Measurements from ENCODE around the gene ZNF3.

ZNF3 gene

DNA sequence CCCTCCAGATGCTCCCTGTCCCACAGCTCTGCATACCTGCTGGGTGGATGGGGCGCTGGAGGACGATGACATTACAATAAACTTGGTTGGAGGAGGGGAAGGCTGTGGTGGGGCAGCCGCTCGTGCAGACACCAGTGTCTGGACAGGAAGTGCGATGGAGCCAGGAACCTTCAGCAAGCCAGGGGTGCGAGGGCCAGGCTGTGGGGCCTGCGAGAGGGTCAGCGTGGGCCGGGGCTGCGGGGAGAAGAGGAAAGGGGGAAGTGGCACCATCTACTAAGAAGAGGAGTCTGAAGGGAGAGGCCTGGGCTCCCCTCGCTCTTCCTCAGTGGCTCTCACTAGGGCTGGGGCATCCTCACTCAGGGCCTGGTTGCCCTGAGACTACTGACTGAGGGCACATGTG lies 26.4 kb upstream of the ZNF3 start:
- DNase-seq = no peak

DNA sequence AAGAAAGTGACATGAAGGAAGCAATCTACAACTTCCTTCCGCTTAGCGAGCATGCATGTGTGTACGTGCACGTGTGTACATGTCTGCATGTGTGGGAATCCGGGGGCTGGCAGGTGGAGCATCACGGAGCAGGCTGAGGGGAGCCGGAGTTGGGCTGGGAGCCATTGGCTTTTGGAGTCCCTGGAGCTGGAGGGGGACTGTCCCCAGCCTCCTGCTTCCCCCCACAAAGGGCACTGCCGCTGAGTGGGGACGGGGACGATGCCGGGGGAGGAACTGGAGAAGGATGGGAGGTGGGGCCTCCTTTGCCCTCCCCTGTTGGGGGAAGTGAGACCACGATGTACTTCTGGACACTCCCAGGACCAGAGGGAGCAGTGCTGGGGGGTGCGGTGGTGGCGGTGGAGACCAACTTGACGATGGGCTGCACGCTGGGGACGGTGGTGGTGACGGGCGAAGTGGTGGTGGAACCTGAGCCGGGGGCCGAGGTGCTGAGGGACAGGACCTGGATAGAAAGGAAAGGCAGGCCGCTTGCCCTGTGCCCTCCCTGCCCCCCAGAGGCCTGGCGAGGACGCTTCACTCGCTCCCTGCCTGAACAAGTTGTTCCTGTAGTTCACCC lies 25.7 kb upstream of the ZNF3 start:
- DNase-seq = no peak

DNA sequence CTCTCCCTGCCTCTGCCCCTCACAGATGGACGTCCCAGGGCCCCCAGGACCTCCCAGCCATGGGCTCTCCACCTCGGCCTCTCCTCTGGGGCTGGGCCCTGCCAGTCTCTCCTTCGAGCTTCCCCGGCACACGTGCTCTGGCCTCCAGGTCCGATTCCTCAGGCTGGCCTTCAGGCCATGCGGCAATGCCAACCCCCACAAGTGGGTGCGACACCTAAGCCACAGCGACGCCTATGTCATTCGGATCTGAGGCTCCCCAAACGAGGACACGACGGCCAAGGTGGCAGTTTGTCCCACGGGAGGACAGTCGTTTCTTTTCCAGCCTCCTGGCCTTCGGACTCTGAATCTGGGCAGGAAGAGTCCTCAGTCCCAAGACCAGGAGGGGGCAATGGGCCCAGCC lies 25.1 kb upstream of the ZNF3 start:
- DNase-seq = no peak

DNA sequence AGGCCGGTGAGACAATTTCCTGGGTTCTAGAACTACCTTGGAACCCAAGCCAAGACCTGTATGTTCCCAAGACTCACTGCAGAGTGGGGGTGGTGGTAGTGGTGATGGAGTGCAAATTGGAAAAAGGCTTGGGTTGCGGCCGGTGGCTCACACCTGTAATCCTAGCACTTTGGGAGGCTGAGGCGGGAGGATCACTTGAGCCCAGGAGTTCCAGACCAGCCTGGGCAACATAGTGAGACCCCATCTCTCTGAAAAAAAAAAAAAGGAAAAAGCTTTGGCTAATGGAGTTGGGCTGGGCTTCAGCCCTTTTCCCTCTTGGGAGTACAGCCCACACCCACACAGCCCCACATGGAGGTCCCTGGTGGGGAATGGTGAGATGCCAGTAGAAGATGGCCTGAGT lies 24.0 kb upstream of the ZNF3 start:
- no peak for DNase-seq

DNA sequence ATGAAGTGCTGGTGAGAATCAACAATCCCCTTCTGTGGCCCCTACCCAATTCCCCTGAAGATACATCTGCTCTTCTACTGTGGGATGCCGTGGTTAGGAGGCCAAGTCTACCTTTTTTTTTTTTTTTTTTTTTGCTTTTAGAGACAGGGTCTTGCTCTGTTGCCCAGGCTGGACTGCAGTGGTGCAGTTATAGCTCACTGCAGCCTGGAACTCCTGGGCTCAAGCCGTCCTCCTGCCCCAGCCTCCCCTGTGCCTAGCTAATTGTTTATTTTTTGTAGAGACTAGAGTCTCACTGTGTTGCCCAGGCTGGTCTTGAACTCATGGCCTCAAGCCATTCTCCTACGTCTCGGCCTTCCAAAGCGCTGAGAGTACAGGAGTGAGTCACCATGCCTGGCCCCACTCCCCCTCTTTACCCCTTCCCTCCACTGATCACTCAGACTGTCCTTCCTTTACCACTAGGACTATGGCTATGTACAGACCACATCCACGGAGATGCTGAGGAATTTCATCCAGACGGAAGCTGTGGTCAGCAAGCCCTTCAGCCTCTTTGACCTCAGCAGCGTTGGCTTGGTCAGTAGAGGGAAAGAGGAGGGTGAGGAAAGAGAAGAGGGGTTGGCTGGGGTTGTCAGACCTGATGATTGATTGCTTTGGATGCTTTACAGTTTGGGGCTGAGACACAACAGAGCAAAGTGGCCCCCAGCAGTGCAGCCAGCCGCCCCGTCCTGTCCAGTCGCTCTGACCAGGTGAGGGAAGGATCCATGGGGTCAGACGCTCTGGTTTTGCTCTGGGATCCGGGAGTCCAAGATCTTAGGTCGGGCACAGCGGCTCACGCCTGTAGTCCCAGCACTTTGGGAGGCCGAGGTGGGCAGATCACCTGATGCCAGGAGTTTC lies 21.7 kb upstream of the ZNF3 start:
- no peak for DNase-seq

DNA sequence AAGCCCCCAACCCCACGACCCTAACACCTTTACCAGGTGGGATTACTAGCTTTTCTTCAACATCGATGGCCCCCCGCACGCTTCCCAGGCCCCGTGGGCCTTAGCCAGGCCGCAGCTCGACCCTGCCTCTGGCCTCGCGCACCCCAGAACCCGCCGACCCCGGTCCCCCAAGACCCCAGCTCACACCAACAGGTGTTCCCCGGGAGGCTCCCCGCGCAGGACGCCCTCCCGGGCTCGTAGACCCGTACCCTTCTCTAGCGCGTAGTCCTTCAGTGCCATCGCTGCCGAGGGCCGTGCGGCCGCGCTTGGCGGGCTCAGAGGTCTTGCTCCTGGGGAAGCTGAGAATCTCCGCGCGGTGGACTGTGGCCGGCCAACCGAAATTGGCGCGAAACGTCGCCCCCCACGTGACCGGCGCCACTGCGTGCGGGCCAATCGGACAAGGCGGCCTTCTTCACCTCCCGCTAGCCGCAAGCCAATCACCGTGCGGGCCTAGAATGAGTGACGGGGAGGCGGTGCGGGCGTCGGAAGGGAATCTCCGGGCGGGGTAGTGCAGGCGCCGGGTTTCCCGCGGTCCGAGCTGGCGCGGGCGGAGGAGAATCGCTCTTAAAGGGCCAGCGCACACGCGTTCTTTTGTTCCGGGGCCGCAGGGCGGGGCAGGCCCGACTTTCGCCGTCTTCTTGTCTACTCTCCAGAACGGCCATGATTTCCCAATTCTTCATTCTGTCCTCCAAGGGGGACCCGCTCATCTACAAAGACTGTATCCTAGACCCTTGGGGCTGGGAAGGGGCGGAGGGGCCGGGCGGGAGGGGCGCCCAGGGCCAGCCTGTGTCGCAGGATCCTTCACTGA lies 19.7 kb upstream of the ZNF3 start, which contains the start of the genes AP4M1 and MCM7:
TSS of gene AP4M1 (plus strand) at position 628 of the 847 bp plus-strand sequence. CDS start at position 700, 72 bp downstream.
TSS of gene MCM7 (minus strand) at position 382 of the 847 bp plus-strand sequence. CDS start at position 279, 103 bp downstream.
- peak; percentile 96 for DNase-seq

DNA sequence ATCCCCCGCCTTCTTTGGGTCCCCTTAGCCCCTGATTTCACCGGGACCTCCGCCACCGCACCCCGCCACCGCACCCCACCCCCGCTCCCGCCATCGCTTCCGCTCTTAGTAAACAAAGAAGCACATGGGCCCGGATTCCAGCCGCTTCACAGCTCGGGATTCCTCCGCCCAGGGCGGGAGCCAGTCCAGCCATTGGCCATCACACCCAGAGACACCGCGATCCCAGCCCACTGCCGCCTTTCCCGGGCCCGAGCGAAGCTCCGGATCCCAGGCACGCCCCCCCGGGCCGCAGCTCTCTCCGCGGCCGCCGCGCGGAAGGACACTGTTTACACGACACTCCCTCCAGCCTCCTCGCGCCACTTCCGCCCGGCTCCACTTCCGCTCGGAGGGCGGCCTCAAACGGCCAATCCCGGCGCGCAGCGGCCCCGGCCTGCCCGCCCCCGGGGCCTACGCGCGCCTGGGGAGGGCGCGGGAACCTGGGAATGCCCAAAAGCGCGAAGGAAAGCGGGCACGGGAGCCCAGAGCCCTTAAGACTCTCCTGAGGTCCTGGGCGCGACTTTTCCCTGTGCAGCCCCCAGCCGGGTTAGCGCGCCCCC lies 19.0 kb upstream of the ZNF3 start:
- peak; percentile 83 for DNase-seq

DNA sequence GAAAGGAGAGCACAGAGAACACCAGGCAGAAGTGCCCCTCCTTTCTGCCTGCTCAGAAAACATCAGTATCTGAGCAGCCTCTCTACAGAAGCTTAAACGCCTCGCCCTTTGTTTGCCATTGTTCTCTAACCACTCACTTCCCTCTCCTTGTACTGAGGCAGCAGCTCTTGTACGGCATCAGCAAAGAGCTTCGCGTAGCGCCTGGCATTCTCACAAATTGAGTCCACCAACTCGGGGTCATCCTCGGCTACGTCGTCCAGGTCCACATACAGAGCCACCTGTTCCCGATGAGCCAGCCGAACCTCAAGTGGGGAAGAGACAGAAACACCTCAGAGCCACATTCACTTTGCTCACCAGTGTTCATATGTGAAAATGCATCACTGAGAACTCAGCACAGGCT lies 17.9 kb upstream of the ZNF3 start:
- DNase-seq = no peak

DNA sequence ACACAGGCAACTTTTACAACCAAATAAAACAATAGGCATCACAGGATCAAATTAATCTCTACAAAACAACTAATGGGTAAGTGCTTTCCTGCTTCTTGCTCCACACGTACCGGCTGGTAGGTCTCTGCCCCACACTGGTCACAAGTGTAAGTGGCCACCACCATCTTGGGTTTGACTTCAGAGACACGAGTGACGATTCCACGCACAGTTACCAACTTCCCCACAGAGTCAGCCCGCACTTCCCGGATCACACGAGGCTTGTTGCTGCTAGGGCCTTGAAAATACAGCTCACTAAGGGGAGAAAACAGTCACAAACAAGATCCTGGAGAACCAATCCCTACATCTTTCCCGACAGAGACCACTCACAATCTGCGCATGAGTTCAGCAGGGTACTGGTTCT lies 17.4 kb upstream of the ZNF3 start:
- no peak for DNase-seq

DNA sequence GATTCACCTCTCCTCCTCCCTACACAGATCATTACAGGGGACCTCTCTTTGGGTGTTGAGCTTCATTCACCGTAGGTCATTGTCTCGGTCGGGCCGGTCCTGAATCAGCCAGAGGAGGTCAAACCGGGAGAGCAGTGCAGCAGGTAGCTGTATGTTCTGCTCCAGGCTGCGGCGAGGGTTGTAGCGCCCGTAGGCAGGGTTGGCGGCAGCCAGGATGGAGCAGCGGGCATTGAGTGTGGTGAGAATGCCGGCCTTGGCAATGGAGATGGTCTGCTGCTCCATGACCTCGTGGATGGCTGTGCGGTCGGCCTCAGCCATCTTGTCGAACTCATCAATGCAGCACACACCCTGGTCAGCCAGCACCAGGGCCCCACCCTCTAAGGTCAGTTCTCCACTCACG lies 14.2 kb upstream of the ZNF3 start:
- DNase-seq = no peak

DNA sequence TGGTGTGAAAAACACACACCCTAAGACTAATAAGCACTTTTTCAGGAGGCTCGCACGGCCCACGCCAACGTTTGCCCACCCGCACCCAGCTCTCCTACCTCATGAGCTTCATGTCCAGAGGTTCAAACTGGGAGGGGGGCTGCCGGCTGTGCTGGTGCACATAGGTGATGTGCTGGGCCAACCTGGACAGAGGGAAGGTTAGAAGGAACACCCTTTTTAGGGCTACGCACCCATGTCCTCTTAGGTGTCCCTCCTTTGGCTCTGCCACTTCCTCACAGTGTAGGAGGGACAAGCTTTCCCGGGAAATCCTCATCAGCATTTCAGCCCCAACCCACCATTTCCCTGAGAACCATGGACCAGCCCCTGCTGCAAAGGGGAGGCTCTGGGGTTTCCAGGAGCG lies 13.8 kb upstream of the ZNF3 start:
- DNase-seq = no peak

DNA sequence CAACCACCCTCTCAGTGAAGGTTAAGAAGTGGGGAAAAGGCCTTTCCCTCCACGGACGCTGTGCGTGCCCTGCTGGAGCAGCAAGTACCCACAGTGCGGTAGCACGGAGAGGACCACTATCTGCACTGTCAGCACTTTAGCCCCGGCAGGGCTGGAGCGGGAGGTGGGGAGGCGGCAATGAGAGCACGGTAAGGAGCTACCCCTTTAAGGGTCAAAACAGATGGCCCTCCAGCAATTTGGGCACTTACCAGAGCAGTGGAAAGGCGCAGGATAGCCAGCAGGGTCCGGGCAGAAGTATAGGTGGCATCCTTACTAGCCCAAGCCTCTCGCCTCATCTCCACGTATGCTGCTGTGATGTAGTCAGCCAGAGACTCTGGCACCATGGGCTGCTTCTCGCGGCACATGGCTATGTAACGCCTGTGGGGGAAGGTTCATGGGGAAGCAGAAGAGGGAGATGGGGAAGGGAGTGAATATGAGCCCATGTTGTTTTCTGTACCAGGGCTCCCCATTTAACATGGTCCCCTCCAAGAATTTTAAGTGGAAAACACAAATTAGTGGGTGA lies 12.5 kb upstream of the ZNF3 start:
- DNase-seq = no peak

DNA sequence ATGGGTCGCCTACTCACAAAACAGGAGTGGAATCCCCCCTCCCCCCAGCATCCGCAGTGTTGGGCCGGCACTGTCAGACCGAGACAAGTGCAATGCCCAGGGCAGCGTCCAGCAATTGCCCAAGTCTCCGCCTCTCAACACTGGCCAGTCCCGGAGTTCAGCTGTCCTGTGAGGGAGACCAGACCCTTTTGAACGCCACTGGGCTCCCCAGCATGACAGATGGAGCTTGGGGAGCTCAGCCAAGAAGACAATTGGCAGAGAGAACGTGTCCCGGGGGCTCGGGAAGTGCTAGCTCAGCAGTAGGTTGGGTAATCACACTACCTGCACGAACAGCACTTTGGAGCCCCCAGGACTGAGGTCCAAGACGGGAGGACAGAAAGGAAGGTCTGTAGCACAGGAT lies 12.0 kb upstream of the ZNF3 start:
- DNase-seq = no peak

DNA sequence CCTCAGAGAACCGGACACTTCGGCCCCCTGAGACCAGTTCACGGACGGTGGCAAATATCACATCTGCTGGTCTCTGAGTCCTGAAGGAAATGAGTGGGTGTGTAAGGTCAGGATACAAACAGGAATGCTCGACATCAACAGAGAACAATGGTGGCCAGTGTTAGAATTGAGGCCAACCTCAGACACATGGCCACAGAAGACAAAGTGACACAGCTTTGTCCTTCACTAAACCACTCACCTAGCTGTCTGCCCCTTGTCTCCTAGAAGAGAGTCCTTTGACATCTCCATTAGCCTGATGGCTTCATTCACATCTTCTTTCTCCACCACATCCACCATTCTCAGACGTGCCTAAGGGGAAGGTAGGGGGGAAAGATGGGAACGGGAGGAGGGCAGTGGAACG lies 11.5 kb upstream of the ZNF3 start:
- DNase-seq = no peak

DNA sequence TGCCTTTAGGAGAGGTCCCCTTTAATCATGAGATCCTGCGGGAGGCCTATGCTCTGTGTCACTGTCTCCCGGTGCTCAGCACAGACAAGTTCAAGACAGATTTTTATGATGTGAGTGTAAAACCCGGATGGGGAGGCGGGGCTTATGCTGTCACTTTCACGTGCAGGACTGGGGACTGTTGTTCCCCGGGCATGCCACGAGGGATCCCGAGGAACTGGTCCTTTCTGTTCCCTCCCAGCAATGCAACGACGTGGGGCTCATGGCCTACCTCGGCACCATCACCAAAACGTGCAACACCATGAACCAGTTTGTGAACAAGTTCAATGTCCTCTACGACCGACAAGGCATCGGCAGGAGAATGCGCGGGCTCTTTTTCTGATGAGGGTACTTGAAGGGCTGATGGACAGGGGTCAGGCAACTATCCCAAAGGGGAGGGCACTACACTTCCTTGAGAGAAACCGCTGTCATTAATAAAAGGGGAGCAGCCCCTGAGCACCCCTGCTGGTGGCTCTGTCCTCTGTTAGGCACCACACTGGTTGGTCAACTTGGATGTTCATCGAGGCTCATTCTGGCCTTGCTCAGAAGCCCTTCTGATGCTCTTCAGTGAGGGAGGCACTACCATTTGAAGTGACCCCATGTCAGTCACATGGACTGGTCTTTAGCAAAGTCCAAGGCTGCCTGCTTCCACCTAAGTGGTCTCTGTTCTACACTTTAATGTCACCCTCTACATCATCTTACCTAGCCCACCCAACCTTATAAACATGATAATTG lies 10.1 kb upstream of the ZNF3 start:
- DNase-seq = no peak

DNA sequence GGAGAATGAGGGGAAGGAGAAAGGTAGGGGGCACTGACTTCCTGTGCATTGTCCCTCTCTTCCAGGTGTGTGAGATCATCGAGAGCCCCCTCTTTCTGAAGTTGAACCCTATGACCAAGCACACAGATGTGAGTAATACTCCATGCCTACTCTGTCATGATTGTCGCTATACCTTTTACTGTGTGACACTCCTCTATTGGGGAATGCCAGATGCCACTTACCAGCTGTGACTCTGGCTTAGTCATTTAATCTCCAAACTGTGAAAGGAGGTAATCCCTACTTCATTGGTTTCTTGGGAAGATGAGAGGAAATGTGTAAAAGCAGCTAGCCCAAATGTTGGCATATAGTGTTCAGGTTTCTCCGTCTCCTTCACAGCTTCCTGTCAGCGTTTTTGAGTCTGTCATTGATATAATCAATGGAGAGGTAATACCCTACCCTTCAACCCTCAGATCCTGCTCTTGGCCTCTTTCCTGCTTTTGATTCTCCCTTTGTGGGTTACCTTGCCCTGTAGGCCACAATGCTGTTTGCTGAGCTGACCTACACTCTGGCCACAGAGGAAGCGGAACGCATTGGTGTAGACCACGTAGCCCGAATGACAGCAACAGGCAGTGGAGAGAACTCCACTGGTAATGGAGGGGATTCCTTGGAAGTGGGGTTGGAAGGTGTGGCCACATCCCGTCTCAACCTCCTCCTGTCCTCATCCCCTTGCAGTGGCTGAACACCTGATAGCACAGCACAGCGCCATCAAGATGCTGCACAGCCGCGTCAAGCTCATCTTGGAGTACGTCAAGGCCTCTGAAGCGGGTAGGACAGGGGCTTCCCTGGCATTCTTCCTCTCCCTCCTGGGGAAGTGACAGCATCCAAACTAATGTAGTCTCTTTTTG lies 9.2 kb upstream of the ZNF3 start:
- no peak for DNase-seq

DNA sequence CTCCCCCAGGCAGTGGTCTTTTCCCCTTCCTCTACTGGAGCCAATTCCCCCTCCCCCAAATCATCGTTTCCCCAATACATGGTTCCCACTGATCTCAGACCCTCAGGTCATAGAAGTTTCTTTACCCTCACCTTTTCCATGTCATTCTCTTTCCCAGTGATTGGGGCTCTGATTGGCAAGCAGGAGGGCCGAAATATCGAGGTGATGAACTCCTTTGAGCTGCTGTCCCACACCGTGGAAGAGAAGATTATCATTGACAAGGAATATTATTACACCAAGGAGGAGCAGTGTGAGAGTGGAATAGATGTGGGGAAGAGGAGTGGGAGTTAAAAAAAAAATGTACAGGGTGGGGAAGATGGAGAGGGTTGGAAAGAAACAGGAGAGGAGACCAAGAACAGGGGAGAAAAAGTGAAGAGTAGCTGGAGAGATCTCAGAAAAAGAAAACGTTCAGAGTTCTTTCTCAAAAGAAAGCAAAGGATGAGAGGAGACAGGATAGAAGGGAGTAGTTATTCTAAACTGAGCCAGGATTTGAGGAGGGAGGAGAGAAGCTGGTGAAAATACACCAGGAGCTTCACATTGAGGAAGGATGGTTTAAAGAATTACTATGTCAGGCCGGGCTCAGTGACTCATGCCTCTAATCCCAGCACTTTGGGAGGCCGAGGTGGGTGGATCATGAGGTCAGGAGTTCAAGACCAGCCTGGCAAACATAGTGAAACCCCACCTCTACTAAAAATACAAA lies 8.1 kb upstream of the ZNF3 start:
- DNase-seq = no peak

DNA sequence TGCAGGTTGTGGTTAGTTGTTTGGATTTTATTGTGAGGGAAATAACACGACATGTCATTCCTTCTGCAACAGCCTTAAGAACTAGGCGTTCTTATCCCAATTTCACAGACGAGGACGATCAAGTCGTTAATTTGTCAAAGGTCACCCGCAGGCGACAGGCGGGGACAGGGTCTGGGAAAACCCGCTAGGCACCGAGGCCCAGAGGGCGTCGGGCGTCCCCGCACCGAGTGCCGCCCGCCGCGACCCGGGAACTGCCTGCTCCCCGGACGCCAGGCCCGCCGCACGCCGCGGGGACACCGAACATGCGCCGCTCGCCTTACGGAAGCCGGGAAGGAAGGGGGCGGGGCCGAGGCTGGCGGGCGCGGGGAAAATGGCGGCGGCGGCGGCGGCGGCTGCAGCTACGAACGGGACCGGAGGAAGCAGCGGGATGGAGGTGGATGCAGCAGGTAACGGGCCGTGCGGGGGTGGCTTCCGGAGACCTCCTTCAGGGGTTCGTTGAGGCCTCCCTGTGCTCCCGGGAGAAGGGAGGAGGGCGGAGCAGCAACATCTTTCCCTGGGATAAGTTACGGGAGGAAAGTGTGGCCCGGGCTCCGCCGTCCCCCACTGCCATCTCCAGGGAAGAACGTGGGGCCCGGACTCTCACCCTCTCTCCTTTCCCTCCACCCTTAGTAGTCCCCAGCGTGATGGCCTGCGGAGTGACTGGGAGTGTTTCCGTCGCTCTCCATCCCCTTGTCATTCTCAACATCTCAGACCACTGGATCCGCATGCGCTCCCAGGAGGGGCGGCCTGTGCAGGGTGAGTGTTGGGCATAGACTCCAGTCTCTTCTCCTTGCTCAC lies 7.3 kb upstream of the ZNF3 start, which contains the start of gene COPS6:
TSS of gene COPS6 (plus strand) at position 349 of the 837 bp plus-strand sequence. CDS start at position 371, 22 bp downstream.
- DNase-seq = peak; percentile 77

DNA sequence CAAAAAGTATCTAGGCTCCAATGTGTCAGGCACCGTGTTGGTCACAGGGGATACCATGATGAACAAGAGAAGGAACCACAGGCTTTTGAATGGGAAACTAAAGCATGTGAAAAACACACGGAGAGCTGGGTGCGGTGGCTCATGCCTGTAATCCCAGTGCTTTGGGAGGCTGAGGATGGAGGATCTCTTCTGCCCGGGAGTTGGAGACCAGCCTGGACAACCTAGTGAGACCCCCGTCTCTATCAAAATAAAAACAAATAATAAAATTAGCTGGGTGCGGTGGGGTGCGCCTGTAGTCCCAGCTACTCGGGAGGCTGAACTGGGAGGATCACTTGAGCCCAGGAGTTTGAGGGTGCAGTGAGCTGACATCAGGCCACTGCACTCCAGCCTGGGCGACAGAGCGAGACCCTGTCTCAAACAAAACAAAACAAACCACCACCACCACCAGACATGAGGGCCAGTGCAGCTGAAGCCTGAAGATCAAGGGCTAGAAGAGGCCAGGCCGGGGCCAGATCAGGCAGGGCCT lies 6.6 kb upstream of the ZNF3 start:
- DNase-seq = no peak

Data from CD4-positive, alpha-beta T cell treated with Interferon gamma for 1 hour (primary cell).